H9 (cell line): Measurements from ENCODE around the gene ABTB1. TPM values are rescaled to one million over a fixed set of nuclear protein-coding genes. Genes with fewer than 3 reads are reported as not detected.
A peak's percentile ranks its signal among the peaks of the same experiment; 100 is the strongest.

ENCODE experiments used
- DNase-seq: peaks from one replicate; pipeline ENCODE4 v3.0.0-alpha.2; 2017
- H2AFZ ChIP-seq: one replicate; pipeline ENCODE4 v1.6.1; 2013; ENCODE audit warnings: mild to moderate bottlenecking, low read length, control low read depth, moderate library complexity
- H2AK5ac ChIP-seq: 2 replicates; pipeline ENCODE4 v1.6.1; 2013; ENCODE audit warnings: low read length, control low read depth, mixed read lengths; ENCODE audit not compliant: insufficient read length
- H2BK120ac ChIP-seq: one replicate; pipeline ENCODE4 v1.6.1; 2013; ENCODE audit warnings: low read depth, mild to moderate bottlenecking, low read length, control low read depth, inconsistent platforms; ENCODE audit not compliant: poor library complexity, severe bottlenecking
- H2BK12ac ChIP-seq: 2 replicates; pipeline ENCODE4 v1.6.1; 2013; ENCODE audit warnings: low read length, control low read depth, mixed read lengths, low read depth; ENCODE audit not compliant: insufficient read length
- H2BK15ac ChIP-seq: 2 replicates; pipeline ENCODE4 v1.6.1; 2013; ENCODE audit warnings: low read depth, low read length, control low read depth
- H2BK20ac ChIP-seq: one replicate; pipeline ENCODE4 v1.6.1; 2013; ENCODE audit warnings: low read depth, mild to moderate bottlenecking, low read length, control low read depth, inconsistent platforms; ENCODE audit not compliant: poor library complexity, severe bottlenecking
- H2BK5ac ChIP-seq: 2 replicates; pipeline ENCODE4 v1.6.1; 2013; ENCODE audit warnings: low read length, control low read depth, mixed read lengths; ENCODE audit not compliant: insufficient read length
- H3K14ac ChIP-seq: 2 replicates; pipeline ENCODE4 v1.6.1; 2013; ENCODE audit warnings: low read length, control low read depth; ENCODE audit not compliant: insufficient read depth
- H3K18ac ChIP-seq: 2 replicates; pipeline ENCODE4 v1.6.1; 2013; ENCODE audit warnings: low read depth, mild to moderate bottlenecking, mixed read lengths, low read length, control low read depth; ENCODE audit not compliant: insufficient read length
- H3K23ac ChIP-seq: 2 replicates; pipeline ENCODE4 v1.6.1; 2013; ENCODE audit warnings: low read length, control low read depth, mixed read lengths, low read depth; ENCODE audit not compliant: insufficient read length
- H3K23me2 ChIP-seq: 2 replicates; pipeline ENCODE4 v1.6.1; 2013; ENCODE audit warnings: low read depth, mild to moderate bottlenecking, mixed read lengths, low read length, control low read depth; ENCODE audit not compliant: insufficient read length, poor library complexity, severe bottlenecking
- H3K27ac ChIP-seq: 2 replicates; pipeline ENCODE4 v1.5.1; 2013; ENCODE audit warnings: low read length, control low read depth, mixed read lengths, low read depth; ENCODE audit not compliant: insufficient read length
- H3K27me3 ChIP-seq: 2 replicates; pipeline ENCODE4 v1.6.1; 2013; ENCODE audit warnings: low read length, control low read depth, inconsistent platforms; ENCODE audit not compliant: insufficient read depth
- H3K4ac ChIP-seq: 2 replicates; pipeline ENCODE4 v1.6.1; 2013; ENCODE audit warnings: low read depth, mild to moderate bottlenecking, control low read depth, inconsistent platforms, low read length, moderate library complexity
- H3K4me1 ChIP-seq: 2 replicates; pipeline ENCODE4 v1.6.1; 2013; ENCODE audit warnings: low read length, control low read depth, inconsistent platforms; ENCODE audit not compliant: insufficient read depth
- H3K4me2 ChIP-seq: 2 replicates; pipeline ENCODE4 v1.6.1; 2013; ENCODE audit warnings: low read length, control low read depth, mixed read lengths; ENCODE audit not compliant: insufficient read length, insufficient read depth
- H3K56ac ChIP-seq: 2 replicates; pipeline ENCODE4 v1.6.1; 2013; ENCODE audit warnings: low read depth, mild to moderate bottlenecking, mixed read lengths, low read length, control low read depth; ENCODE audit not compliant: insufficient read length
- H3K79me1 ChIP-seq: 2 replicates; pipeline ENCODE4 v1.6.1; 2013; ENCODE audit warnings: low read depth, mild to moderate bottlenecking, moderate library complexity, low read length, control low read depth, inconsistent platforms; ENCODE audit not compliant: insufficient read depth, poor library complexity, severe bottlenecking
- H3K79me2 ChIP-seq: 2 replicates; pipeline ENCODE4 v1.6.1; 2013; ENCODE audit warnings: low read length, control low read depth, inconsistent platforms; ENCODE audit not compliant: insufficient read depth
- H3K9ac ChIP-seq: 2 replicates; pipeline ENCODE4 v1.6.1; 2013; ENCODE audit warnings: low read length, control low read depth, mixed read lengths; ENCODE audit not compliant: insufficient read length; ENCODE audit errors: extremely low read depth
- H3K9me3 ChIP-seq: one replicate; pipeline ENCODE4 v1.6.1; 2013; ENCODE audit warnings: low read depth, low read length, inconsistent platforms; ENCODE audit not compliant: control insufficient read depth
- H3T11ph ChIP-seq: one replicate; pipeline ENCODE4 v1.6.1; 2013; ENCODE audit warnings: mild to moderate bottlenecking, low read length, control low read depth, inconsistent platforms
- H4K20me1 ChIP-seq: one replicate; pipeline ENCODE4 v1.6.1; 2013; ENCODE audit not compliant: control insufficient read depth, insufficient read length, insufficient read depth
- H4K5ac ChIP-seq: 2 replicates; pipeline ENCODE4 v1.6.1; 2013; ENCODE audit warnings: low read depth, mild to moderate bottlenecking, mixed read lengths, low read length, control low read depth; ENCODE audit not compliant: insufficient read length
- H4K8ac ChIP-seq: replicated peaks from 2 replicates; pipeline ENCODE4 v1.6.1; 2013; ENCODE audit warnings: low read length, control low read depth, mixed read lengths, low read depth; ENCODE audit not compliant: insufficient read length
- H4K91ac ChIP-seq: 2 replicates; pipeline ENCODE4 v1.6.1; 2013; ENCODE audit warnings: low read depth, mild to moderate bottlenecking, moderate library complexity, mixed read lengths, low read length, control low read depth; ENCODE audit not compliant: insufficient read length
- H3K27ac Mint-ChIP-seq, 3 experiments: 2 replicates in 2 of 3; 3 replicates in 1 of 3; pipeline ENCODE4 v1.8.0; 2020 to 2021; ENCODE audit warnings: mixed read lengths in 3 of 3, mild to moderate bottlenecking in 1 of 3, moderate library complexity in 1 of 3
- H3K27me3 Mint-ChIP-seq: 2 replicates; pipeline ENCODE4 v1.8.0; 2021; ENCODE audit warnings: low read depth, mild to moderate bottlenecking, moderate library complexity, mixed read lengths
- H3K36me3 Mint-ChIP-seq, 3 experiments: 2 replicates in 2 of 3; 3 replicates in 1 of 3; pipeline ENCODE4 v1.8.0; 2020 to 2021; ENCODE audit warnings: low read depth in 3 of 3, mixed read lengths in 3 of 3; ENCODE audit not compliant: insufficient read depth in 1 of 3
- H3K4me1 Mint-ChIP-seq, 2 experiments: 2 replicates each; pipeline ENCODE4 v1.8.0; 2020; ENCODE audit warnings: mixed read lengths in 2 of 2
- H3K4me3 Mint-ChIP-seq, 2 experiments: 2 replicates in 1 of 2; 3 replicates in 1 of 2; pipeline ENCODE4 v1.8.0; 2020 to 2021; ENCODE audit warnings: mild to moderate bottlenecking in 2 of 2, mixed read lengths in 2 of 2, moderate library complexity in 1 of 2
- H3K9me3 Mint-ChIP-seq, 2 experiments: 2 replicates in 1 of 2; 3 replicates in 1 of 2; pipeline ENCODE4 v1.8.0; 2020; ENCODE audit warnings: mild to moderate bottlenecking in 2 of 2, mixed read lengths in 2 of 2, moderate library complexity in 1 of 2
- CTCF ChIP-seq: fragments of 200-600 bp; sonication (generic); conservative IDR thresholded peaks from 3 replicates; pipeline ENCODE4 v1.8.0; 2021; ENCODE audit warnings: antibody characterized with exemption, mild to moderate bottlenecking
- WGBS: extraction: QIAGEN DNeasy Blood & Tissue Kit; methylation state at CpG from one replicate; pipeline ENCODE4 v1.1.7; 2013; ENCODE audit warnings: missing lambda C conversion rate, low lambda C conversion rate, mixed read lengths; ENCODE audit not compliant: insufficient read length; ENCODE audit errors: extremely low coverage; 5-methylcytosine and 5-hydroxymethylcytosine counted together
- total RNA-seq: library from RNA; stranded (reverse); gene quantifications from 2 replicates; pipeline ENCODE4 v1.2.1, GENCODE V29; 2021

ABTB1 gene
- total RNA-seq, 1 experiment from 2014 or later, result 6.2 TPM

- H3K9me3 ChIP-seq, result no peaks in the 10 kb centered on the region
- no peaks in the 10 kb centered on the region for H3K79me1 ChIP-seq
- H3K27ac Mint-ChIP-seq, result 0 out of 7 replicates have a peak overlapping the region, but pooled peaks of 1 of the 3 experiments have one; percentile 22
- no peak overlapping the region for H3K14ac ChIP-seq
- H2AFZ ChIP-seq, result no peak overlapping the region
- no peak overlapping the region for H3K23ac ChIP-seq
- H3K4ac ChIP-seq, result no peak overlapping the region
- H4K8ac ChIP-seq, result no peak overlapping the region
- H3K9me3 Mint-ChIP-seq, result no peaks in the 10 kb centered on the region; a peak in 1 of 5 replicates
- no peak overlapping the region for H2BK120ac ChIP-seq
- H3K79me2 ChIP-seq, result no peaks in the 10 kb centered on the region
- H2BK12ac ChIP-seq, result no peak overlapping the region
- no peak for DNase-seq
- H3K4me1 Mint-ChIP-seq, result peaks cover 20 to 40% of the 10 kb centered on the region in 2 experiments
- no peak overlapping the region for H3K4me2 ChIP-seq
- no peak overlapping the region for H4K91ac ChIP-seq
- H3K4me1 ChIP-seq, result no peaks in the 10 kb centered on the region; the same call in 1 of the 2 replicates
- H3K9ac ChIP-seq, result no peak overlapping the region
- no peak overlapping the region for H3T11ph ChIP-seq
- H4K20me1 ChIP-seq, result peaks cover 7% of the 10 kb centered on the region
- no peaks in the 10 kb centered on the region for H3K23me2 ChIP-seq
- H2BK20ac ChIP-seq, result no peak overlapping the region
- H4K5ac ChIP-seq, result no peak overlapping the region
- H3K36me3 Mint-ChIP-seq, result peaks cover 0 to 2% (median 0%) of the 10 kb centered on the region in 3 experiments; a peak in 1 of 7 replicates
- no peak overlapping the region for H2BK5ac ChIP-seq
- no peak overlapping the region for H2AK5ac ChIP-seq
- no peak overlapping the region for H3K56ac ChIP-seq
- H3K27me3 ChIP-seq, result no peaks in the 10 kb centered on the region; the same call in 1 of the 2 replicates
- no CpG with 5 or more reads among the region's 12 CpGs for WGBS
- no peak for TF ChIP-seq CTCF
- H3K27me3 Mint-ChIP-seq, result peaks cover 14% of the 10 kb centered on the region
- no peak overlapping the region for H2BK15ac ChIP-seq
- H3K4me3 Mint-ChIP-seq, result no peak overlapping the region
- H3K18ac ChIP-seq, result no peak overlapping the region
- no peak overlapping the region for H3K27ac ChIP-seq
These were observed 38.1 kb upstream of the ABTB1 start for GRCh38 chr3:127634653-127635052.
